Activated CD4-positive, alpha-beta memory T cell treated with anti-CD3 and anti-CD28 coated beads for 36 hours (primary cell): Measurements from ENCODE around the gene AFF4. TPM values are rescaled to one million over a fixed set of nuclear protein-coding genes. Genes with fewer than 3 reads are reported as not detected.
"Not testable (repeated sequence)": the region's sequence is repeated elsewhere in the genome, so short reads cannot be mapped to it uniquely, and the experiment has no call there.

ENCODE experiments used
- CTCF ChIA-PET: fragments of 350-600 bp; sonication (Branson Sonifier 250); formaldehyde crosslinking; loops from one replicate; lab custom pipeline; 2021; ENCODE audit warnings: antibody characterized with exemption, inconsistent platforms; lab: Charles Lee
- POLR2A ChIA-PET: fragments of 350-600 bp; sonication (Branson Sonifier 250); formaldehyde crosslinking; loops from one replicate; lab custom pipeline; 2021; ENCODE audit warnings: antibody characterized with exemption; lab: Charles Lee
- DNase-seq: peaks from one replicate; pipeline ENCODE4 v3.0.0-alpha.2; 2020
- H3K27ac Mint-ChIP-seq: one replicate; pipeline ENCODE4 v1.8.0; 2021; ENCODE audit warnings: mixed read lengths
- H3K27me3 Mint-ChIP-seq: one replicate; pipeline ENCODE4 v1.8.0; 2021; ENCODE audit warnings: mixed read lengths
- H3K36me3 Mint-ChIP-seq: one replicate; pipeline ENCODE4 v1.8.0; 2021; ENCODE audit warnings: mixed read lengths
- H3K4me1 Mint-ChIP-seq: one replicate; pipeline ENCODE4 v1.8.0; 2021; ENCODE audit warnings: low read depth, mixed read lengths
- H3K4me3 Mint-ChIP-seq: one replicate; pipeline ENCODE4 v1.8.0; 2021; ENCODE audit warnings: mild to moderate bottlenecking, mixed read lengths
- H3K9me3 Mint-ChIP-seq: one replicate; pipeline ENCODE4 v1.8.0; 2021; ENCODE audit warnings: mixed read lengths
- intact Hi-C: fragments of 100-400 bp; cut with micrococcal nuclease; formaldehyde crosslinking; loops from one replicate; pipeline ENCODE4 v1.15.1; 2023
- total RNA-seq, 2 experiments: library from RNA; stranded (reverse); gene quantifications; one replicate each; pipeline ENCODE4 v1.2.3, GENCODE V29; 2021

Gene AFF4
- total RNA-seq, 2 experiments from 2014 or later: 21.9 to 22.1 TPM

DNA sequence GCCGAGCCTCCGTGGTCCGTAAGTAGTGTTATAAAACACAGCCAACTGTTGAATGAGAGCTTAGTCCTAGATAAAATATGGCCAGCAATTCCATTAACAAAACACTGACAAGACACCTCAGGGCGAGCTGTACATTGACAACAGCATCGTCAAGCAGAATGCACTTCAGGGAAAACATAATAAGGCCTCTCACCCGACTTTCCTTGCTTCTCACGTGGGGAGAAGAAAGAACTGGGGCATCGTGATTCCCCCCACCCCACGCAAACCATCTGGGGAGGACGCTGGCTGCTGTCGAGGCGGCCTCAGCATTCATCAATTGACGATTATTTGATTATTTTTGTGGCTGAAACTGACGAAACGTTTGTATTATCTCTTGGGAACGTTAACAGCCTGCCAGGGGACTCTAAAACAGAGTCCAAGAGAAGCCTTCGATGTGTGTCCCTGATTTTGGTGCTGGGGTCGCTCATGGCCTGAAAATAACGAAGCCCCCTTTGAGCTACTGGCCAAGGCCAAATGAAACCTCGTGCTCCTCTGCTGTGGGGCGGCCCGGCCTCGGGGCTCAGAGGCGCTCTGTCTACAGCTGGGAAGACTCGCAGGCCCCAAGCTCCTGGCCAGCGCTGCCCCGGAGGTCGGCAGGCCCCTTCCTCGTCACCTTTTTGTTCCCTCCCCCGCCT lies 97.6 kb downstream of the AFF4 start:
- peak overlapping the region; percentile 100 for H3K4me3 Mint-ChIP-seq
- H3K27me3 Mint-ChIP-seq: no peaks in the 10 kb centered on the region
- intact Hi-C loops: loop anchor here (1.0 to 5.0 kb wide), 6 partner anchors 89 to 339 kb away; partner anchors contain the start of genes AFF4, HSPA4, KIF3A and SEPTIN8
- no peaks in the 10 kb centered on the region for H3K9me3 Mint-ChIP-seq
- H3K4me1 Mint-ChIP-seq: peaks cover 28% of the 10 kb centered on the region
- CTCF ChIA-PET: interaction anchor here (2.1 kb wide), 1 partner anchor 17 kb away, joined by 11 read pairs; no protein-coding TSS in a partner anchor
- peaks cover 23% of the 10 kb centered on the region for H3K36me3 Mint-ChIP-seq
- H3K27ac Mint-ChIP-seq: peak overlapping the region; percentile 99
- DNase-seq: no peak
- POLR2A ChIA-PET: interaction anchor here (0.6 to 2.1 kb wide), 4 partner anchors 11 to 97 kb away, joined by 3 to 8 read pairs (median 3); partner anchors contain the start of gene AFF4

DNA sequence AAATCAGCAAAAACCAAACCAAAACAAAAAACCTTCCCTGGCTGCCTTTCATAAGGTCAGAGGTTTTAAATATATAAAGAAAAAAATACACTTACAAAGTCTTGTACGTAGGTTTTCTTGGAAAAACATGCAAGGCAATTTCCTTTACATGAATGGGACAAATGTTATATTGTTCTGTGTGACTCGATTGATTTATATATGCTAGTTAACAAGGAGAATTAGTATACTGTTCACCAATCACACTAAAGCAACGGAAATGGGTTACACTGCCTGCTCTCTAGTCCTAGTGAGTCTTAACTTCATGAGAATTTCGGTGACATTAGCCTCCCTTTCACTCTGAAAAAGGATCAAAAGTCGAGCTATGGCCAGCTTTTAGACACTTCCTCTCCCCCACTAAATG lies 102.7 kb downstream of the AFF4 start:
- no peak for DNase-seq
- no peak overlapping the region for H3K27ac Mint-ChIP-seq
- no peaks in the 10 kb centered on the region for H3K36me3 Mint-ChIP-seq
- no peaks in the 10 kb centered on the region for H3K9me3 Mint-ChIP-seq
- H3K27me3 Mint-ChIP-seq: no peaks in the 10 kb centered on the region
- ChIA-PET CTCF (interaction anchor here (0.7 to 1.3 kb wide), 2 partner anchors 23 to 567 kb away, joined by 3 read pairs; no protein-coding TSS in a partner anchor), POLR2A (no interaction called here)
- intact Hi-C loops: no loop called here
- peaks cover 8% of the 10 kb centered on the region for H3K4me1 Mint-ChIP-seq
- H3K4me3 Mint-ChIP-seq: no peak overlapping the region

DNA sequence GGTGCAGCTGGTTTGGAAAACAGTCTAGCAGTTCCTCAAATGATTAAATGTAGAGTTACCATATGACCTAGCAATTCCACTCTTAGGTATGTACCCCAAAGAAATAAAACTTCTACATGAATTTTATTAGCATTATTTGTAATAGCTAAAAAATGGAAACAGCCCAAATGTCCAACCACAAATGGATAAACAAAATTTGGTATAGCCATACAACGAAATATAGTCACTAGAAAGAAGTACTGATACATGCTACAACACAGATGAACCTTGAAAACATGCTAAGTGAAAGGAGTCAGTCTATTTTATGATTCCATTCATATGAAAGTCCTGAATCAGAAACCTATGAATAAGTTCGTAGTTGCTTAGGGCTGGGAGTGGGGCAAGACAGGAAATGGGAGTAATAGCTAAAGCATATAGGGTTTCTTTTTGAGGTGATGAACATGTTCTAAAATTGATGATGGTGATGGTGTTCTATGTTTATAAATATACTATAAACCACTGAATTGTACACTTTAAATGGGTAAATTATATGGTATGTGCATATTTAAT lies 103.5 kb downstream of the AFF4 start:
- H3K9me3 Mint-ChIP-seq: no peaks in the 10 kb centered on the region
- no peaks in the 10 kb centered on the region for H3K36me3 Mint-ChIP-seq
- ChIA-PET CTCF (interaction anchor here (0.9 to 1.3 kb wide), 2 partner anchors 12 to 24 kb away, joined by 3 read pairs; no protein-coding TSS in a partner anchor), POLR2A (no interaction called here)
- no peak overlapping the region for H3K4me3 Mint-ChIP-seq
- H3K27me3 Mint-ChIP-seq: peaks cover 2% of the 10 kb centered on the region
- no peak overlapping the region for H3K27ac Mint-ChIP-seq
- intact Hi-C loops: no loop called here
- DNase-seq: no peak
- H3K4me1 Mint-ChIP-seq: peaks cover 2% of the 10 kb centered on the region

DNA sequence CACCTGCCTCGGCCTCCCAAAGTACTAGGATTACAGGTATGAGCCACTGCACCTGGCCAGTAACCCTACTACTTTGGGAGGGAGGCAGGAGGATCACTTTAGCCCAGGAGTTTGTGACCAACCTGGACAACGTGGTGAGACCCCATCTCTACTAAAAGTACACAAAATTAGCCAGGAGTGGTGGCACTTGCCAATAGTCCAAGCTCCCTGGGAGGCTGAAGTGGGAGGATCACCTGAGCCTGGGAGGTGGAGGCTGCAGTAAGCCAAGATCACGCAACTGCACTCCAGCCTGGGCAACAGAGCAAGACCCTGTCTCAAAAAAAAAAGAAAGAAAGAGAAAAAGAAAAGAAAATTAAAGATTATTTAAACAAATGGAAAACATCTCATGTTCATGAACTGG lies 107.4 kb downstream of the AFF4 start:
- no peak for DNase-seq
- intact Hi-C loops: no loop called here
- Mint-ChIP-seq H3K4me1 (peaks cover 4% of the 10 kb centered on the region), H3K4me3 (no peak overlapping the region), H3K27ac (no peak overlapping the region), H3K27me3 (peaks cover 2% of the 10 kb centered on the region), H3K9me3 (no peaks in the 10 kb centered on the region), H3K36me3 (no peaks in the 10 kb centered on the region)
- POLR2A ChIA-PET: no interaction called here
- CTCF ChIA-PET: no interaction called here

DNA sequence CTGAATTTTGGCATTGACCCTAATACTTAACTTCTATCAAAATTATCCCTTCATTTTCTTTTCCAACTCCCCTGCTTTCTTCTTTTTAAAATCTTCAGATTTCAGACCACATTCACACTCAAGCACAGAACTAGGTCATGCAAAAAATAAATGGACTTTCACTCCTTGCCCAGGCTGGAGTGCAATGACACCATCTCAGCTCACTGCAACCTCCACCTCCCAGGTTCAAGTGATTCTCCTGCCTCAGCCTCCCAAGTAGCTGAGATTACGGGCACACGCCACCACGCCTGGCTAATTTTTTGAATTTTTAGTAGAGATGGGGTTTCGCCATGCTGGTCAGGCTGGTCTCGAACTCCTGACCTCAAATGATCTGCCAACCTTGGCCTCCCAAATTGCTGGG lies 108.4 kb downstream of the AFF4 start:
- H3K9me3 Mint-ChIP-seq, CTCF ChIA-PET, DNase-seq, H3K4me3 Mint-ChIP-seq, intact Hi-C loops, H3K4me1 Mint-ChIP-seq, H3K27ac Mint-ChIP-seq, H3K36me3 Mint-ChIP-seq, H3K27me3 Mint-ChIP-seq: not testable (repeated sequence)
- POLR2A ChIA-PET: interaction anchor here (0.7 kb wide), 1 partner anchor 11 kb away, joined by 3 read pairs; the partner anchor contains the start of genes GDF9 and UQCRQ

DNA sequence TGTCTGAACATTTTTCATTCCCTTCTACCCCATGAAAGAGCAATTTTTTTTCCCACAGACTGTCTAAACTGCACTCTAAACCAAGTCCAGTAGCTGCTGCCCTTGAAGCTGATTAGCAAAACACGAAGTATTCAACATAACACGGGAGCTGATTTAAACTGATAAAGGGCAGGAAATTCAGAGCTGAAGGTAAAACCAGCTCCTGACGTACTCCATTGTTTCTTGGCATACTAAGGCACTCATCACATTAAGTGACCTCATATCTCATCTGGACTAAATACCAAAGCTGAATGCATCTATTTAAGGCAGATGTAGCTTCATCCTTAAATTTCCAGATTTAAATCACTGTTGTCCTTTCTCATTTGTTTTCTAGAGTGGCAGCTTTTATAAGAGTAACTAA lies 109.1 kb downstream of the AFF4 start:
- no peaks in the 10 kb centered on the region for H3K36me3 Mint-ChIP-seq
- CTCF ChIA-PET: interaction anchor here (0.6 kb wide), 1 partner anchor 798 kb away, joined by 3 read pairs; no protein-coding TSS in a partner anchor

DNA sequence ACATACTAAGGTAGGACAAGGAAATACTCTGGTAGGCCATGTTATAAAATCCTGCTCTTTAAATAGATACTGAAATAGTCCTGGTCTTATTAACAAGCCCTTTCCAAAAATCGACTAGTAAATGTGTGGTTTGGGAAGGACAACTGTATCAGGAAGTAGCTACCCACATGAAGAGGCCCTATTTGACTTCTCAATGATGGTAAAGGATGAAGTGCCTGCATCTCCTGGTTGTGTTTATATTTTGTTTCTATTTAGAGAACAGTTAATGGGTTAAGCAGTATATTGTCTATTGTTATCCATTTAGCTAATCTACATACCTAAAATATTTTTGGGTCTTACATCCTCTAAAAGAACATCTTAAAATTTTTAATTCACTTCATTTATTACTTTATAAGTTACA lies 109.6 kb downstream of the AFF4 start:
- Mint-ChIP-seq H3K27me3 (peaks cover 2% of the 10 kb centered on the region), H3K9me3 (no peaks in the 10 kb centered on the region), H3K4me3 (no peak overlapping the region), H3K4me1 (peaks cover 1% of the 10 kb centered on the region), H3K27ac (no peak overlapping the region), H3K36me3 (no peaks in the 10 kb centered on the region)
- no peak for DNase-seq
- ChIA-PET CTCF (no interaction called here), POLR2A (no interaction called here)
- intact Hi-C loops: no loop called here

More for the DNA sequence above, 109.1 kb downstream of the AFF4 start:
- Mint-ChIP-seq H3K27me3 (peaks cover 2% of the 10 kb centered on the region), H3K27ac (no peak overlapping the region), H3K4me3 (no peak overlapping the region), H3K4me1 (peaks cover 1% of the 10 kb centered on the region), H3K9me3 (no peaks in the 10 kb centered on the region)
- POLR2A ChIA-PET: no interaction called here
- intact Hi-C loops: no loop called here
- no peak for DNase-seq

DNA sequence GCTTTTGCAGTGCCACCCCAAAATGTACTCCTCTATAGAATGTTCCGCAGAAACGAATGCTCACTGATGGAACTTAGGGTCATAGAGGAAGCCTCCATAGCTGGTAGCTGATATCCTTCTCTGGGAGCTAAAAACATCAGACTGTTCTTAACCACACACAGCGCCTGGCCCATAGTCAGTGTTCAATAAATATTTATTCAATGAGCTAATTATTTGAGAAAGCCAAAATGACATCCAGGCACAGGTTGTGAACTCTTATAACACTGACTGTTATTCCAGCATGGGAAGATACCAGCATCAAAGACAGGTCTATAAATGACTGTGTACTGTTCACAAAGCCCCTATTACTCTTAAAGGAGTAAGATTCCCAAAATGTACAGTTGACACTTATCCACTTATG lies 110.1 kb downstream of the AFF4 start:
- CTCF ChIA-PET: no interaction called here
- no peak overlapping the region for H3K4me3 Mint-ChIP-seq
- peaks cover 2% of the 10 kb centered on the region for H3K27me3 Mint-ChIP-seq
- H3K9me3 Mint-ChIP-seq: no peaks in the 10 kb centered on the region
- intact Hi-C loops: no loop called here
- DNase-seq: no peak
- H3K36me3 Mint-ChIP-seq: no peaks in the 10 kb centered on the region
- H3K4me1 Mint-ChIP-seq: peaks cover 1% of the 10 kb centered on the region
- H3K27ac Mint-ChIP-seq: no peak overlapping the region
- POLR2A ChIA-PET: no interaction called here

DNA sequence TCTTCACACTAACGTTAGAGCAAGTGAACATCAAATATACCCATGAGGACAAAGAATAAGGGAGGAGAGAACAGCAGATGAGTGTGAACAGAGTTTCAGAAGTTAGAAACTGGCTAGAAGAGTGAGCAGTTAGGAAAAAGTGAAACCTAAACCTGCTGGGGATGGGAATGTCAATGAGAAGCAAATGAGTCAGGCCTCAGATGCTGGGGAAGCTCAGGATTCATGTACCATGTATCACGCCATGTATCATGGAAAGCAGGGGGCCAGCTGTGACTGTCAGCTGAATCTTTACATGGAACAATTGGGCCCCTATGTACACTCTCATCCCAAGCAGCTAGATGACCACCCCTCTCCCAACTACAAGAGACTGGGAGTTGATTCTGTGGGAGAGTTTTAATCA lies 113.4 kb downstream of the AFF4 start:
- intact Hi-C loops: no loop called here
- no peak for DNase-seq
- Mint-ChIP-seq H3K4me1 (peaks cover 1% of the 10 kb centered on the region), H3K4me3 (no peak overlapping the region), H3K9me3 (no peaks in the 10 kb centered on the region), H3K27me3 (no peaks in the 10 kb centered on the region), H3K36me3 (no peaks in the 10 kb centered on the region), H3K27ac (no peak overlapping the region)
- ChIA-PET CTCF (interaction anchor here (0.9 kb wide), 2 partner anchors 21 to 30 kb away, joined by 3 read pairs; no protein-coding TSS in a partner anchor), POLR2A (no interaction called here)

DNA sequence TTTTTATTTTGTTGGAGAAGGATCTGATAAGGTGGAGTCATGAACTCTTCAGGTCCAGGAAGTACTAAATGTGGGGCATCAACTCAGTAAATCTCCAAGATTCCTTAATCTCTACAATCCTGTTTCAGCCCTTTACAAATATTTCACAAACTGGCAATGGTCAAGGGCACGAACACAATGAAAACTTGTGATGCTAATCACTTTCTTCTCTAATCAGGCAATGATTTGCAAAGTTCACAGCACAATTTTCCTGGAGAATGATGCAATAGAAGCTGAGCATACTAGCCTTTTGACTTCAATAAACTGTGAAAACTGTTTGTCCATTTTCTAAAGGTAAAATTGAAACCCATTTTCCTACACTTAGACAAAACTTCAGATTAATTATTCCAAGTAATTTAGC lies 114.1 kb downstream of the AFF4 start:
- no peaks in the 10 kb centered on the region for H3K27me3 Mint-ChIP-seq
- H3K9me3 Mint-ChIP-seq: no peaks in the 10 kb centered on the region
- ChIA-PET CTCF (no interaction called here), POLR2A (no interaction called here)
- H3K4me1 Mint-ChIP-seq: peaks cover 1% of the 10 kb centered on the region
- no peak overlapping the region for H3K27ac Mint-ChIP-seq
- intact Hi-C loops: no loop called here
- H3K4me3 Mint-ChIP-seq: no peak overlapping the region
- DNase-seq: no peak
- no peaks in the 10 kb centered on the region for H3K36me3 Mint-ChIP-seq

DNA sequence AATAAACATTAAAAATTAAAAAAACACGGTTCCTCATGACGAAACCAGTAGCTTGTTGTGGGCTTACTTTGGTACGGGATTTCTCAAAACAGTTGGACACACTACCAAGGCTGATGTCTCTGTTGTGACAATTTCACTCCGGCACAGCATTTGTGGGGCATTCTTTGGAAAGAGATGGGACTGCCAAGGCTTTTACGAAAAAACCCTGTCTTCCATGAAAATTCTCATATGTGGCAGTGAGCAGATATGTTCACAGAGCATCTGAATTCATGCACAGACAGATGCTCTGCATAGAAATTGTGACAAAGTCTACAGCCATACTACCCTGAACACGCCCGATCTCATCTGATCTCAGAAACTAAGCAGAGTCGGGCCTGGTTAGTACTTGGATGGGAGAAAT lies 115.2 kb downstream of the AFF4 start:
- CTCF ChIA-PET: interaction anchor here (0.7 kb wide), 1 partner anchor 188 kb away, joined by 3 read pairs; no protein-coding TSS in a partner anchor
- no peaks in the 10 kb centered on the region for H3K27me3 Mint-ChIP-seq
- no peak overlapping the region for H3K27ac Mint-ChIP-seq
- no peak overlapping the region for H3K4me3 Mint-ChIP-seq
- intact Hi-C loops: no loop called here
- DNase-seq: no peak
- POLR2A ChIA-PET: no interaction called here
- no peaks in the 10 kb centered on the region for H3K36me3 Mint-ChIP-seq
- no peaks in the 10 kb centered on the region for H3K4me1 Mint-ChIP-seq
- no peaks in the 10 kb centered on the region for H3K9me3 Mint-ChIP-seq

DNA sequence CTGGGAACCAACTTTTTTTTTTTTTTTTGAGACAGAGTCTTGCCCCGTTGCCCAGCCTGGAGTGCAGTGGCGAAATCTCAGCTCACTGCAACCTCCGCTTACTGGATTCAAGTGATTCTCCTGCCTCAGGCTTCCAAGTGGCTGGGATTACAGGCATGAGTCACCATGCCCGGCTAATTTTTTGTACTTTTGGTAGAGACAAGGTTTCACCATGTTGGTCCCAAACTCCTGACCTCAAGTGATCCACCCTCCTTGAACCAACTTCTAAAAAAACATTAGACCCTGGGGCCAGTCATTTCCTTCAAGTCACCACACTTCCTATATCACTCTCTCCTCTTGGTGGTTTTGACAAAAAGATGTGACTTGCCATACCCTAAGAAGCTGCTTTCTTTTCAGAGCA lies 122.1 kb downstream of the AFF4 start:
- H3K27me3 Mint-ChIP-seq: no peaks in the 10 kb centered on the region
- intact Hi-C loops: no loop called here
- peak overlapping the region; percentile 18 for H3K27ac Mint-ChIP-seq
- POLR2A ChIA-PET: no interaction called here
- no peak overlapping the region for H3K4me3 Mint-ChIP-seq
- H3K9me3 Mint-ChIP-seq: no peaks in the 10 kb centered on the region
- CTCF ChIA-PET: interaction anchor here (1.1 kb wide), 2 partner anchors 12 to 21 kb away, joined by 4 read pairs; no protein-coding TSS in a partner anchor
- DNase-seq: no peak
- H3K36me3 Mint-ChIP-seq: no peaks in the 10 kb centered on the region
- no peaks in the 10 kb centered on the region for H3K4me1 Mint-ChIP-seq
